Measurements from ENCODE around the gene KRT6A.

Gene KRT6A

DNA sequence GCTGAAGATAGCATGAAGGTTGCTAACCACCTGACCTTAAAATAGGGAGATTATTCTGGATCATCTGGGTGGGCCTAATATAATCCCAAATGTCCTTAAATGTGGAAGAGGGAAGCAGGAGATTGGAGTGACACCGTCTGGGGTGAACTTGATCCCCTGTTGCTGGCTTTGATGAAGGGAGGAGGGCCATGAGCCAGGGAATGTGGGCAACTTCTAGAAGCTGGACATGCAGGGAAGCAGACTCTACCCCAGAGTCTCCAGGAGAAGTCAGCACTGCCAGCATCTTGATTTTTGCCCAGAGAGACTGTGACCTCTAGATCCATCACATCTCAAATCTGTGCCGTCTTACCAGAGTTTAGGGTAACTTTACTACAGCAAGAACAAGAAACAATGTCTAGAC, 36.4 kb upstream of the KRT6A start:
- H3K27ac ChIP-seq: no peak overlapping the region
- no peaks in the 10 kb centered on the region for H3K9me3 ChIP-seq
- no peak for DNase-seq
- H3K27me3 ChIP-seq: no peaks in the 10 kb centered on the region
- intact Hi-C loops (cut with DNase I; ENCODE audit: low total_unique reads): no loop called here
- H3K4me1 ChIP-seq: peaks cover 0 to under 1% (median 0%) of the 10 kb centered on the region in 4 donors
- H3K4me3 ChIP-seq: no peak overlapping the region
- TF ChIP-seq, protein P1, sequence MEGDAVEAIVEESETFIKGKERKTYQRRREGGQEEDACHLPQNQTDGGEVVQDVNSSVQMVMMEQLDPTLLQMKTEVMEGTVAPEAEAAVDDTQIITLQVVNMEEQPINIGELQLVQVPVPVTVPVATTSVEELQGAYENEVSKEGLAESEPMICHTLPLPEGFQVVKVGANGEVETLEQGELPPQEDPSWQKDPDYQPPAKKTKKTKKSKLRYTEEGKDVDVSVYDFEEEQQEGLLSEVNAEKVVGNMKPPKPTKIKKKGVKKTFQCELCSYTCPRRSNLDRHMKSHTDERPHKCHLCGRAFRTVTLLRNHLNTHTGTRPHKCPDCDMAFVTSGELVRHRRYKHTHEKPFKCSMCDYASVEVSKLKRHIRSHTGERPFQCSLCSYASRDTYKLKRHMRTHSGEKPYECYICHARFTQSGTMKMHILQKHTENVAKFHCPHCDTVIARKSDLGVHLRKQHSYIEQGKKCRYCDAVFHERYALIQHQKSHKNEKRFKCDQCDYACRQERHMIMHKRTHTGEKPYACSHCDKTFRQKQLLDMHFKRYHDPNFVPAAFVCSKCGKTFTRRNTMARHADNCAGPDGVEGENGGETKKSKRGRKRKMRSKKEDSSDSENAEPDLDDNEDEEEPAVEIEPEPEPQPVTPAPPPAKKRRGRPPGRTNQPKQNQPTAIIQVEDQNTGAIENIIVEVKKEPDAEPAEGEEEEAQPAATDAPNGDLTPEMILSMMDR (IDR thresholded peaks at IDR 0.05): no peak
- no peaks in the 10 kb centered on the region for H3K36me3 ChIP-seq

DNA sequence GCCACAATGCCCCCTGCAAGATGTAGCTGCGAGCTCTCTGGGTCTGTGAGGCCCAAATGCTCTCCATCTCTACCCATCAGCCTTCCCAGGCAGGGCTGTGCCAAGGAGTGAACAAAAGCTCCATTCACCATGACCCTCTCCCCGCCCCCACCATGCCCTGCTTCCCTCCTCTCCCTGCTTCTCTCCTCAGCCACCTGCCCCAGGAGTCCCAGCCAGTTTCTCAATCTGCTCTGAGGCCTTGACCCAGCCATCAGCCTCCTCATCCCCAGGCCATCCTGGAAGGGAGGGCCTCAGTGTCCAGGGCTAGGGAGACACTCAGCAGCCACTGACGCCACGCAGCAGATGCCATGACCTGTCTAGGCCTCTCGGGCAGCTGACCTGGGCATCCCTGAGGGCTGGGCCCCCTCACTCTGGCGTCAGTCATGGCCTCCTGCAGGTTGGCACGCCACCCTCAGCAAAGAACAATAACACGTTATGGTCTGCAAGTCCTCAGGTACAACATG, 35.6 kb upstream of the KRT6A start:
- TF ChIP-seq, protein P1 (IDR thresholded peaks at IDR 0.05): no peak
- DNase-seq: peak in 1 of 2 donors; percentile 48
- Histone ChIP-seq H3K4me3 (no peak overlapping the region), H3K9me3 (no peaks in the 10 kb centered on the region), H3K36me3 (no peaks in the 10 kb centered on the region), H3K4me1 (peaks cover 0 to 6% (median 0%) of the 10 kb centered on the region in 4 donors), H3K27ac (no peak overlapping the region), H3K27me3 (no peaks in the 10 kb centered on the region)
- intact Hi-C loops (cut with DNase I; ENCODE audit: low total_unique reads): no loop called here

DNA sequence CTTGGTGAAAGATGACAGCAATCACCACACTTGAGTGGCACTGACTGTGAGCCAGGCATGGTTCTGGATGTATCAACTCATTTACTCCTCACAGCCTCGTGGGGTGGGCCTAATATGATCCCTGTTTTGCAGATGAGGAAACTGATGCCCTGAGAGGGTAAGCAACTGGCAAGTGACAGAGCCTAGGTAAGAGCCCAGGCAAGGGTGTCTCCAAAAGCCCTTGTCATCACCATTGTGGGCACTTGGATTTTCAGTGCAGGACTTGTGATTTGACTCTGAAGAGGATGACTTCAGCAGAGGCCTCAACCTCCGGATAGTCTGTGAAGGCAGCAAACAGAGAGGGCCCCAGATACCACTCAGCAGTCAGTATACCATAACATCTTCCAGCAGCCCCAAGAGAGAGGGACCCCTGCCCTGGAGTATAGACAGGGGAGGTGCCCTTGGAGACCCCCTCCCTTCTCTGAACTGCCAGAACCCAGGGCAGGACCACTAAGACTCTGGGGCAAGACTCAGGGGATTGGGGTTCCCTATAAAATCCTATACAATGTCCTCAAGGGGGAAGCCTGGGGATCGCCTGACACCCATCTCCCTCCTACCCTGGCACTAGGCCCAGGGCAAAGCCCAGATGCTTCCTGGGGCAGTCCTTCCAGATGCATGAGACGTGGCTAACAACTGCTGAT, 34.2 kb upstream of the KRT6A start:
- H3K36me3 ChIP-seq: no peaks in the 10 kb centered on the region

GRCh38 chr12:52526511-52526951, 33.5 kb upstream of the KRT6A start:
- TF ChIP-seq, protein P1 (IDR thresholded peaks at IDR 0.05): no peak
- H3K27ac ChIP-seq: no peak overlapping the region
- intact Hi-C loops (cut with DNase I; ENCODE audit: low total_unique reads): no loop called here

More for the DNA sequence above, 34.2 kb upstream of the KRT6A start:
- no peaks in the 10 kb centered on the region for H3K27me3 ChIP-seq
- peaks cover 0 to 13% (median 7%) of the 10 kb centered on the region in 4 donors for H3K4me1 ChIP-seq
- H3K9me3 ChIP-seq: no peaks in the 10 kb centered on the region
- no peak overlapping the region for H3K4me3 ChIP-seq
- H3K27ac ChIP-seq: no peak overlapping the region
- intact Hi-C loops (cut with DNase I; ENCODE audit: low total_unique reads): no loop called here
- peak in 1 of 2 donors; percentile 31 for DNase-seq
- TF ChIP-seq, protein P1 (IDR thresholded peaks at IDR 0.05): no peak

GRCh38 chr12:52525661-52526499, 32.8 kb upstream of the KRT6A start:
- intact Hi-C loops (cut with DNase I; ENCODE audit: low total_unique reads): no loop called here
- no peaks in the 10 kb centered on the region for H3K9me3 ChIP-seq
- H3K27ac ChIP-seq: no peak overlapping the region
- peaks cover 0 to 20% (median 14%) of the 10 kb centered on the region in 4 donors for H3K4me1 ChIP-seq
- no peaks in the 10 kb centered on the region for H3K36me3 ChIP-seq
- TF ChIP-seq, protein P1 (IDR thresholded peaks at IDR 0.05): no peak
- DNase-seq: peak in 1 of 2 donors; percentile 32
- H3K4me3 ChIP-seq: no peak overlapping the region
- H3K27me3 ChIP-seq: no peaks in the 10 kb centered on the region

More at GRCh38 chr12:52526511-52526951, 33.5 kb upstream of the KRT6A start:
- Histone ChIP-seq H3K4me1 (peaks cover 0 to 20% (median 12%) of the 10 kb centered on the region in 4 donors), H3K9me3 (no peaks in the 10 kb centered on the region), H3K36me3 (no peaks in the 10 kb centered on the region), H3K27me3 (no peaks in the 10 kb centered on the region), H3K4me3 (no peak overlapping the region)
- peak; percentile 13 to 27 for DNase-seq

All from tibial artery (tissue), 4 donors.